Mesodermal cell (in vitro differentiated cells): ENCODE data around the gene ORC3.

Source experiments
- H3K27ac ChIP-seq: 2 replicates; pipeline ENCODE4 v1.7.0; 2013; ENCODE audit warnings: mild to moderate bottlenecking, low read depth, low read length, moderate library complexity; ENCODE audit not compliant: severe bottlenecking
- H3K36me3 ChIP-seq: 2 replicates; pipeline ENCODE4 v1.7.1; 2013; ENCODE audit warnings: mild to moderate bottlenecking, low read length, moderate library complexity; ENCODE audit not compliant: control insufficient read depth, insufficient read depth
- H3K4me1 ChIP-seq: one replicate; pipeline ENCODE4 v1.7.1; 2013; ENCODE audit warnings: mild to moderate bottlenecking, low read length; ENCODE audit not compliant: insufficient read depth, control insufficient read depth, poor library complexity, severe bottlenecking
- H3K4me3 ChIP-seq: 2 replicates; pipeline ENCODE4 v1.7.0; 2013; ENCODE audit warnings: low read length, control low read depth, mild to moderate bottlenecking; ENCODE audit not compliant: insufficient read depth, poor library complexity, severe bottlenecking; ENCODE audit errors: extremely low read depth
- H3K9me3 ChIP-seq: 2 replicates; pipeline ENCODE4 v1.7.1; 2013; ENCODE audit warnings: mild to moderate bottlenecking, low read length, moderate library complexity; ENCODE audit not compliant: control insufficient read depth
- WGBS, 2 experiments: methylation state at CpG; one replicate each; pipeline ENCODE4 v1.1.5; 2013; ENCODE audit warnings: missing lambda C conversion rate in 2 of 2; ENCODE audit not compliant: insufficient coverage in 2 of 2; 5-methylcytosine and 5-hydroxymethylcytosine counted together

The ORC3 gene

GRCh38 chr6:87637106-87637505, 47.2 kb downstream of the ORC3 start:
- Histone ChIP-seq H3K4me3 (no peak overlapping the region), H3K9me3 (no peaks in the 10 kb centered on the region), H3K36me3 (peaks cover 51% of the 10 kb centered on the region), H3K4me1 (no peaks in the 10 kb centered on the region), H3K27ac (no peak overlapping the region)
- WGBS, 2 experiments: no CpG with 5 or more reads among the region's 1 CpG

DNA sequence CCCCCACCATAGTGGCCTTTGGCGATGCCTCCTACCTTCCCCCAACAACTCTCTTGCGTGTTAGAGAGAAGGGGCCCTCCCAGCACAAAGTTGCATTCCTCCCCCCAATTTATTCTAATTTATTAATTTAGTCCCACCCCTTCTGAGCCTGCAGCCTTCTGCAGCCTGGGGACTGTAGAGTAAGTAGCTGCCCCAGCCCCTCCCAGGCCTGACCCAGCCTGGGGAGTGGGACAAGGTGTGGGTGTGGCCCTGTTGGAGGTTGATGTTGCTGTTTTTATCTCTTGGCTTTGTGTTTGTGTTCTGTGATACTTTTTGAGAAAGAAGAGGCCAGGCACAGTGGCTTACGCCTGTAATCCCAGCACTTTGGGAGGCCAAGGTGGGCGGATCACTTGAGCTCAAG, 49.4 kb downstream of the ORC3 start:
- Histone ChIP-seq H3K4me3 (no peak overlapping the region), H3K9me3 (no peaks in the 10 kb centered on the region), H3K36me3 (peaks cover 48% of the 10 kb centered on the region), H3K27ac (no peak overlapping the region), H3K4me1 (no peaks in the 10 kb centered on the region)
- WGBS, 2 experiments: 93 to 100% methylated on average over 3 of the region's 4 CpGs

DNA sequence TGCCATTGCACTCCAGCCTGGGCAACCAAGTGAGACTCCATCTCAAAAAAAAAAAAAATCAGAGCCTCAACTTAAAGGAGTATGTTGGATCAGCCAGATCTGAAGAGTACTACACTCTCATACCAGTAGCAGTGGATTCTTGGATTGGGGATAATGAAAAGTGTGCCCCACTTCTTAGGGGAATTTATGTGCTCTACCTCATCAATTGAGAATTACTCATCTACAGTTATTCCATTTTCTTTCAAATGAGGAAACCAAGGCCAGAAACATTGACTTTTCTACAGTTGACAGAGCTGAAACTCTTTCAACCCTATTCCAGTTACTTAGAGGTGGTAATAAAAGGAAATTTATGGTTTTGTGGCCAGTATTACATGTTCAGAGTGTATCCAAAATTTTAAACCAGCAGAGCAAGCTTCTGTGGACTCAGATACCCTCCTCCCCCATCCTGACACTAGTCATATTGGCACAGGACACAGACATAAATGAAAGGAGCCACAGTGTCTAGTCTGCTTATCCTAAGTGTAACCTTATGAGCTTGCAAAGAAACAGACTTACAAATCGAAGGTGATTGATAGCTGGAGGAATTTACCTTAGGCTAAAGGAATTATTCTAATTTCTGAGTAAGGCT, 51.2 kb downstream of the ORC3 start:
- no peaks in the 10 kb centered on the region for H3K4me1 ChIP-seq
- no peak overlapping the region for H3K4me3 ChIP-seq
- no peak overlapping the region for H3K27ac ChIP-seq
- H3K9me3 ChIP-seq: no peaks in the 10 kb centered on the region
- H3K36me3 ChIP-seq: peaks cover 45% of the 10 kb centered on the region
- WGBS, 2 experiments: 83% methylated on average over 1 of the region's 1 CpG; no CpG with 5 or more reads in 1 of the 2 experiments

DNA sequence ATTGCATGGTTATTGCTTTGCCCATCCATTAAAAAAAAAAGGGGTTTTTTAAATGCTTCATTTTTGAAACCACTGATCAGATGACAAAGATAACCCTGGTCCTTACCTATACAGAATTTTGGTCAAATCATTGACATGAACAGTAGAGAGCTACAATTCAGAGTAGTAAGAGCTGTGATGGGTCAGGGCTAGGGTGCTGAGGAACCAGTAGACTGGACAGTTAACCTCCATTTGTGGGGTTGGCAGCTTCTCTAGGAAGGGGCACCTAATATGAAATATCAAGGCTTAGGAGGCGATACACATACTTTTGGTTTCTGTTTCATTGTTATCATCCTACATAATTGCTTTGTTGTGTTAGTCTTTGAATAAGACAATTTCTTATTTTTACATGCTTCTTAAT, 55.1 kb downstream of the ORC3 start:
- Histone ChIP-seq H3K9me3 (no peaks in the 10 kb centered on the region), H3K36me3 (peaks cover 20% of the 10 kb centered on the region), H3K4me1 (no peaks in the 10 kb centered on the region), H3K4me3 (no peak overlapping the region), H3K27ac (no peak overlapping the region)
- no CpG with 5 or more reads among the region's 1 CpG for WGBS, 2 experiments

DNA sequence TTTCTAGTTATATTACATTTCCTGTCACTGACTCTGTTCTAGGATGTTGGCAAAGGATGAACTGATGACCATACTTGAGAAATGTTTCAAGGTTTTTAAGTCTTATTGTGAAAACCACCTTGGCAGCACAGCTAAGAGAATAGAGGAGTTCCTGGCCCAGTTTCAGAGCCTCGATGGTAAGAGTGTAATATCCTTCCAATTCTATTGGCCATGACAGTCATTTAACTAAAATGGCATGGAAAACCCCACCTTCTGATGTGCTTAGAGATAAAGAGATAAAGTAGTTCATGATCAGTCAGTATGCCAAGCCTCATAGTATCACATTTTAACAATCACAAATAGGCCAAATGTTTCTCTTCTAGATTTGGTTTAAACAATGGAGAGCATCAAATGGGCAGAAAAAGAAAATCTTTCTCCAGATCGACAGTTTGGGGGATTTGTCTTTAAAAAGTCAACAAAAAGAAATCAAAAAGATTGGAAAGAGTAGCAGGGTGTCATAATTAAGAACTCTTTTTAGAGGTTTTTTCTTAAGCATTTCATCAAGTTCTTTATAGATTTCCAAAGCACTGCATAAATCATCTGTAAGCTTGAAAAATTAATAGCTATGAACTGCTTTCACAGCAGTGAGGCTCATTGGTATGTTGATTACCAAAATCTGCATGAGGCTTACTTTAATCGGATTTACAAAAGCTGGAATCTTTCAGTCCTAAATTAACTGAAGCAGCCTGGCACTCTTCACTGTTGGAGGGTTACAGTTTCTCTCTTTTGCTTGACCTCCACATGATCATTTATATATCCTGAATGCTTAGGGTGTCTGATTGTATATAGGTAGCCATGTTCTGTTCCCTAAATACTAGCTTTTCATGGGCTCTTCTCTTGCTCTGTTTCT, 63.4 kb downstream of the ORC3 start:
- Histone ChIP-seq H3K4me3 (no peak overlapping the region), H3K36me3 (peaks cover 32% of the 10 kb centered on the region), H3K27ac (no peak overlapping the region), H3K9me3 (no peaks in the 10 kb centered on the region), H3K4me1 (no peaks in the 10 kb centered on the region)
- WGBS, 2 experiments: 30 to 50% methylated on average over 1 of the region's 3 CpGs

DNA sequence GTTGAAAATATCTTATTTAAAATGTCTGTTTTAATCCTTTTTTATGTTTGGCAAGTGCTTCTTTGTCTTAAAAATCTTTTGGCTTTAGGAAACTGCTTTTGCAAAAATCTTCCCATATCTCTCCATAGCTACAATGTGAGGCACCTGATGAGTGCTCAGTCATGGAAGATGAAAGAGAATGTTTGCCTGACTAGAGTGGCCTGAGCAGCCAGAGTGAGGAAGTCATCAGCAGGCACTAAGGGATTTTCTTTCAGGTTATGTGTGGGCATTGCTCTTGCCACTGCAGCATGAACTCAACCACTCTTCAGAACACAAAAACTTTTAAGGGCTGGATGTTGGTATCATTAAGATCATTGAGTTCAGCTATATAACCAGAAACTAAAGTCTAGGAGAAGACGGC, 64.2 kb downstream of the ORC3 start:
- Histone ChIP-seq H3K36me3 (peaks cover 39% of the 10 kb centered on the region), H3K27ac (no peak overlapping the region), H3K9me3 (no peaks in the 10 kb centered on the region), H3K4me1 (no peaks in the 10 kb centered on the region), H3K4me3 (no peak overlapping the region)
- WGBS, 2 experiments: 100% methylated on average over 1 of the region's 1 CpG

DNA sequence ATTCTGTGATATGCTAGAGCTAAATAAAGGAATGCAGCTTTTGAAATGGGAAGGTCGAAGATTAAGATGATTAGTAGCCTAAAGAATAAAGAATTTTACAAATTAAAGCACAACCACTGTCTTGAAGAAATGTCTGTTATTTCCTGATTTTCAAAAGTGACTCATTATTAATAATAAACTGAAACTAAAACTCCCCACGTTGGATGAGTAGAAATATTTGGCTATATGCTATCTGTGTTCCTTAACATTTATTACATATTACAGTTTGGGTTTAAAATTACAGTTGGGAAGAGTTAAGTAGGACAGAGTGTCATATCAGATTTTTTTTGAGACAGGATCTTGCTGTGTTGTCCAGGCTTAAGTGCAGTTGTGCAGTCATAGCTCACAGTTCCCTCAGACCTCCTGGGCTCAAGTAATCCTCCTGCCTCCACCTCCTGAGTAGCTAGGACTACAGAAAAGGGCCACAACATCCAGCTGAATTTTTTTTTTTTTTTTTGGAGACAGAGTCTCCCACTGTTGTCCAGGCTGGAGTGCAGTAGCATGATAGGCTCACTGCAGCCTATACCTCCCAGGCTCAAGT, 65.0 kb downstream of the ORC3 start:
- no peaks in the 10 kb centered on the region for H3K9me3 ChIP-seq
- H3K36me3 ChIP-seq: peaks cover 44% of the 10 kb centered on the region
- H3K4me1 ChIP-seq: no peaks in the 10 kb centered on the region
- no peak overlapping the region for H3K27ac ChIP-seq
- WGBS, 2 experiments: no CpG with 5 or more reads among the region's 2 CpGs
- no peak overlapping the region for H3K4me3 ChIP-seq

DNA sequence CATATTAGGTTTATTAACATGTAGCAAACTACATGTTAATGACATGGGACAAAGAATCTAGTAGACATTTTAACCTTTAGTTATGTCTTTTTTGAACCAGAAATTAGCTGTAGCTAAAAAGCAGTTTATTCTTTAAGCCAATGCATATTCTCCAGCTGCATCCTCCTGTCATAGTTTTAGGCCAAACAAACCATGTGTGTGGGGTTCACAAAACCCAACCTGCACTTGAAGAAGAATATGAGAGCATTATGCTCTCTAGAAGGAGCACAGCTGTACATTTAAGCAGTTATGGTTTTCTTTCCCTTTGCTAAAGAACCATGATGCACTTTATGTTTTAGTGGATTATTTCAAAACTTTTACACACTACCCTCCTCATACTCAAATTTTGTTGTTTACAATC, 65.9 kb downstream of the ORC3 start:
- H3K27ac ChIP-seq: no peak overlapping the region

GRCh38 chr6:87656857-87657256, 66.9 kb downstream of the ORC3 start:
- no peak overlapping the region for H3K4me3 ChIP-seq
- H3K9me3 ChIP-seq: no peaks in the 10 kb centered on the region
- H3K4me1 ChIP-seq: no peaks in the 10 kb centered on the region
- peaks cover 60% of the 10 kb centered on the region for H3K36me3 ChIP-seq
- H3K27ac ChIP-seq: no peak overlapping the region

More for the DNA sequence above, 65.9 kb downstream of the ORC3 start:
- H3K4me3 ChIP-seq: no peak overlapping the region
- no peaks in the 10 kb centered on the region for H3K9me3 ChIP-seq
- H3K4me1 ChIP-seq: no peaks in the 10 kb centered on the region
- peaks cover 52% of the 10 kb centered on the region for H3K36me3 ChIP-seq

DNA sequence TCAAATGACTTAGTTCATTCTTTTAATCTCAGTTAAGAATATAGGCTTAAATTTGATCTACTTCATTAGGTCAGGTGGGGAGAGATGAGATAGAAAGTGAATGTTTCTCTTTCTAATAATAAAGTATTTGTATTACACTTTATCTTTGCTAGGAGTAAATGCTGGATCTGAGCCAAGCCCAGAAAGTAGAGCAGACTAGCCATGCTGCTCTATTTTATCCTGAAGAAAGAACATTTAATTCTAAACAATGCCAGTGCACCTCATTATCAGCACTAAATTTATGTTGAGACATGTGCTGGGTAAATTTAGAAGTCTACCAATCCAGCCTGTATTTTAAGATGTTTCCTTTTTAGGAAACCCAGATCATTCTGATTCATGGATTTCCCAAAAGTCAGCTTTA, 68.6 kb downstream of the ORC3 start:
- Histone ChIP-seq H3K4me1 (no peaks in the 10 kb centered on the region), H3K9me3 (no peaks in the 10 kb centered on the region), H3K36me3 (peaks cover 62% of the 10 kb centered on the region), H3K4me3 (no peak overlapping the region), H3K27ac (no peak overlapping the region)
